Effector CD4-positive, alpha-beta T cell (primary cell): Measurements from ENCODE around the gene CIAPIN1.

Experiments used
- DNase-seq: peaks from one replicate; pipeline ENCODE4 v3.0.0-alpha.2; 2020

CIAPIN1 gene

DNA sequence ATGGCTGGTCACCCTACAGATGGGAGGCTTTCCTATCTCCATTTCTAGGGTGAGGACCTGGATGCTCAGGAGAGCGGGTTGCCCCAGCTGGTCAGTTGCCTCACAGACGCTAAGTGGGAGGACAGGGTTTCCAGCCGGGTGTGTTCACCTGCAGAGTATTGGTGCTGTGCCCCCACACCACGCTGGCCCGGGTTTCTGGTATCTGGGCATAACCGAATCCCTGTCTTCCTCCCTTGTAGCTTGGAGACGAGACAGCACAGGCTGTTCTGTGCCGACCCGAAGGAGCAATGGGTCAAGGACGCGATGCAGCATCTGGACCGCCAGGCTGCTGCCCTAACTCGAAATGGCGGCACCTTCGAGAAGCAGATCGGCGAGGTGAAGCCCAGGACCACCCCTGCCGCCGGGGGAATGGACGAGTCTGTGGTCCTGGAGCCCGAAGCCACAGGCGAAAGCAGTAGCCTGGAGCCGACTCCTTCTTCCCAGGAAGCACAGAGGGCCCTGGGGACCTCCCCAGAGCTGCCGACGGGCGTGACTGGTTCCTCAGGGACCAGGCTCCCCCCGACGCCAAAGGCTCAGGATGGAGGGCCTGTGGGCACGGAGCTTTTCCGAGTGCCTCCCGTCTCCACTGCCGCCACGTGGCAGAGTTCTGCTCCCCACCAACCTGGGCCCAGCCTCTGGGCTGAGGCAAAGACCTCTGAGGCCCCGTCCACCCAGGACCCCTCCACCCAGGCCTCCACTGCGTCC, 65.2 kb downstream of the CIAPIN1 start:
- DNase-seq: no peak

DNA sequence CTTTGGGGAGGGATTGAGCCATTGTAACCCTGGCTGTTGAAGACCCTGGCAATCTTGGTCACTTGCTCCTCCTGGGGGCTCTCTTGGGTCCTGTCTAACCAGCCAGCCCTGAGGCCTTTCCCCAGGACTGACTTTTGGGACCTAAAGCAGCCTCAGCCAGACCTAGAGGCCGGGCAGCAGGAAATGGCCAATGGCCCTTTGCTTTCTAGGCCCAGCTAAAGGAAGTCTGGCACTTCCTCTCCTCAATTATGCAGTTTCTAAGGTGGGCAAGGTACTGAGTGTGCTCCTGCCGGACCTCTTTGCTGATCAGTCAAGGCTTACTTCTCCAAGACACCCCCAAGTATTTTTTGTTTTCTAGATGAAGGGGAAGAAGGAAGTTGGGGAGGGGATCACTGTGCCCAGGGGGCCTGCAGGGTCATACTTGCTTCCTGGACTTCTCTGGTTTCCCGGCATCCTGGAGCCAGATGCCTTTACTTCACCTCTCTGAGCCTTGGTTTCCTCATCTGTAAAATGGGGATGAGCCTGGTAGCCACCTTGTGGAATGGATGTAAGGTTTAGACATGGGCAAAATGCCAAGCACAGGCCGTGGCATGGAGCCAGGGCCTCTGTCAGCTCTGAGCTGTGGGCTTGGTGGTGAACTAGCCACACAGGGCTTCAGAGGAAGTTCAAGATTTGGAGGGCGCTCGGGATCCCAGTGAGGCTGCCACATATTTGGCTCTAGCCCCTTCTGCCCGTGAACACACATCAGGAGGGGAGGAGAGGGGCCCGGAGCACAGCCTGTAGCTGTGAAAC, 66.3 kb downstream of the CIAPIN1 start:
- no peak for DNase-seq

GRCh38 chr16:57379579-57379978, 67.6 kb downstream of the CIAPIN1 start:
- DNase-seq: no peak
